ENCODE results near the gene CTNNA2.

CTNNA2 gene

DNA sequence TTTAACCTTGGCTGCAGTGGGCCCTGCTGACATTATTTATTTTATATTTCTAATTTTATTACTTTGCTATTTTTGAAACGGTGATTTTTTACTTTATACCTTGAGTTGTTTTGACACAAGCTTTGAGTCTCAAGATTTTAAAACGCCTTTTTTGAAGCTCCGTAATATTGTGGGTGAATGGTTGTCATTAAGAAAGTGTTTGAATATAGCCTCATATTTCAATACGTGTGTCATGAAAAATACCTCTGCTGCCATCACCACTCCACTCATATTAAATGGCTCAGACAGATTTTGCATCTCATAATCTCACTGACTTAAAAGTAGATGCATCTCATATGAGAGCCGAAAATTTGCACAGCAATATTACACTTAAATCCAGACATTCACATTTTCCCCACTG is 106.6 kb downstream of the CTNNA2 start:
- no peak for DNase-seq

DNA sequence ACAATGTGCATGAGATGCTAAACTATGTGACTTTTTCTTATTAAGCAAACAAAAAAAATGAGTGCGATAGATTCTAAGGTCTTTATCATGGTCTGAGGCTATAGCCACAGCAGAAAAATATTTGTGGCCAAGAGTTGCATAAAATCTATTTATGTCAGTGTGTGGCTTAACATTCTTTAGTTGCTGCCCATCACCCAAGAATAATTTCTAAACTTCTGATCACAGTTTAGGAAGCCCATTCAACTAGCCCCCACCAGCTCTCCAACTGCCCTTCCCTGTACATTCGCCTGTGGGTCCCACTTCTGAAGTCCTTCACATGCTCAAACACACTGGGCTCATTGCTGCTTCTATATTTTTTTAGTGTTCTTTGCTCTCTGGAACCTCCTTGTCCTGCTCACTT is 107.1 kb downstream of the CTNNA2 start:
- DNase-seq, result no peak

DNA sequence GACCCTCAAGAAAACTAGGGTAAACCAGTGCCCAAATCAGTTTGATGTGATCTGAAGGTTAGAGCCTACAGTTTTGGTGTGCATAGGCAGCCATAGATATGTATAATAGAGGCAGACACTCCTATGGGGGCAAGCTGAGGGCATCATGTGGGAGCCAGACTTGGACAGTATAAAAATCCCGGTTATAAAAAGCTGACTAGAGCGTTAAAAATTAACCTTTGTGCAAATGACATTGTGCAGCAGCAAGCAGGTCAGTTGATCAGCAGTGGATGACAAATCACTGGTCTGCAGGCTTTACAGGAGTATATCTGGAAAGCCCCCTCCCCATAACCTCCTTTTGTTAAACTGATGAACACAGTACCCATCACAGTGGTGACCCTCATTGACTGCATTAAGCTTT is 107.8 kb downstream of the CTNNA2 start:
- no peak for DNase-seq

DNA sequence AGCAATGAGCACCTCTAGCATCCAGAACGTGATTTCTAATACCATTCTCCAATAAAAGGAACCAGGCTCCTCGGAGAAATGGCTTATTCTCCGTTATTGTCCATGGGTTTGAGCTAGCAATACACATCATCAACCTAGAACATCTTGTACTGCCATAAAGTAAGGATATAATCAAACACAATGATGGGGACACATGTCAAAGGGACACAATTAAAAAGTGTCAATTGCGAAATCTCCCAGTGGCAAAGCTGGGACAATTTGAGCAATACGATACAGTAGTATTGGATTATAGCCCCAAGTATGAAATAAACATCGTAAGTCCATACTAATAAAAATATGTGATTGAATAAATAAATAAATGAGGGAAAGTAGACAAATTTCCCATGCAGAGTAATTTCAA is 108.4 kb downstream of the CTNNA2 start:
- no peak for DNase-seq

DNA sequence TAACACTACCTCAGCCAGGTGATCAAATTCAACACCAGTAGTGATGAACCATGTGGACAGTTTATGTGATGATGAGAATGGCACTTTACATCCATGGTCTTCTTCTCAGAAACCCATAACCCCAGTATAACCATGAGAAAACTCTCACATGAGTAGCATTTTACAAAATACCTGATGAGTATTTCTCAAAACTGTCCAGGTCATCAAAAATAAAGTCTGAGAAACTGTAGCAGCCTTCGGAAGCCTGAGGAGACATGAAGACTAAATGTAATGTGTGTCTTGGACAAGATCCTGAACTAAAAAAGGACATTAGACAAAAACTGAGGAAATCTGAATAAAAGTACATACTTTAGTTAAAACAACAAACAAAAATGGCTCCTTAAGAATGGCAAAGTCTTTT is 108.9 kb downstream of the CTNNA2 start:
- DNase-seq, result no peak

DNA sequence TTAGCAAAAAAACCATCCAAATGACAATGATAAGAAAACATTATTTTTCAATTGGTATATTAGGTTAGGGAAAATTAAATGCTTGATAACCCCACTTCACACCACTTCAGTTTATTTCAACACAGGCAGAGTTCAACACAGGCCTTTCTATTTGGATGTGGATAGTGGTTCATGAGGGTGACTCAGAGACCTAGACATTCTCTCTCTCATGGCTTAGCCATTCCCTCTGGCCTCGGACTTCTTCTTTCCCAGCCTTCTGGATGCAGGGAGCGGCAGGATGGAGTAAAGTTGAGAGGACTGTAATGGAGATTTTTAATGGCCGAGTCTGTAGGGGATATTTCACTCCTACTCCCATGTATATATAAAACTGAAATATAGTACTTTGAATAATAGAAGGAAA is 109.7 kb downstream of the CTNNA2 start:
- no peak for DNase-seq

DNA sequence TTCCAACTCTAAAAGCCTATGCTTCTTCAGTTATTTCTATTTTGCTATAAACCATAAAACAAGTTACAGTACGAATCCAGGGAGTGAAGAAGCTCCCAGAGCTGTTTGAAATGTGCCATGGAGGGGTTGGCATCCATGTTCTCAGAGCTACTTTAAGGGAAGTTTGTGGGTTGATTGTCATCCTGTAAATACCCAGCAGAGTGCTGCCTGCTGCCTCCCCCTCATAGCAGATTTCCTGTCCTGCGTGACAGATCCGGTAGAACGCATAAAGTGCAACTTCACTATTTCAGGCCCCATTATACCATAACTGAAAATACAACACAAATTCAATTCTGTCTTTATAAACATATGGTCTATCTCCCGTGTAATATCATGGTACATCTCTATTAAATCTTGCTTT is 114.4 kb downstream of the CTNNA2 start:
- DNase-seq, result no peak

DNA sequence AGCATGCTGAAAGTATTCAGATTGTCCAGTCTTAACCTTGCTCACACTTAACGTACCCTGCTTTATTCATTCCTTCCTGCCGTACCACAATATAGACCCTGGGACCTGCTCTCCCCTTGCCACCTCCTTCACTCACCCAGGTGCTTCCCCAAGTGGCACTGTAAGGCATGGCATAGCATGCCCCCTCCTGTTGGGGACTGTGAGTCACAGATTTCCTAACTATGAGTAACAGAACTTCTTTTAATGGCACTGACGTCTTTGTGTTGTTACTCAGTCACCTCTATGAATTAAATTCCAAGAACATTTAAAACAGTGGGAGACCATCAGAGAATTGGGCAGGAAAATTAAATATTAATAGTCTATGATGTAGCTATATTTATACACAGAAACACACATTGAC is 117.2 kb downstream of the CTNNA2 start:
- no peak for DNase-seq

DNA sequence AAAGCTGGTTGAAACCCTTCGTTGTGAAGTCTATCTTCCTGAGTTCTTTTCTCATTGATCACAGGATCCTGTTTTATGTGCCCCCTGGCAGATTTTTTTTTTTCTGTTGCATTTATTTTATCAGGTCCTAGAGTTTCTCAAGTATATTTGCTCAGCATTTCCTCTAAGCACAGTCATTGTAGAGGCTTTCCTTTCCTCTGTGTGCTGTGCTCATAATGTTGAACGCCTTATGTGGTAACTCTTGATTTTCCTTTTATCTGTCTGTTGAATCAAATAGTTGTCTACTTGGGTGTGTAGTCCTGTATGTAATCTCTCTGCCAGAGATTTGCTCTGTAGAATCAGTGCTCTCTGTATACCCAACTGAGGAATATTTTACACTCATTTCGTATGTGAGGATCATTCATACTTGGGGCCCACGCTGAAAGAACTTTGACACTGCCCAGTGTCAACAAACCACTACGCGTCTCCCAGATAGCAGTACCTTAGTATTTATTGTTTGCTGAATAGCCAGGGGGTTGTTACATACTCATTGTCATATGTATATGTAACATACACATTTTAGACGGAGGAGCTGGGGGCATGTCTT is 118.2 kb downstream of the CTNNA2 start:
- no peak for DNase-seq

DNA sequence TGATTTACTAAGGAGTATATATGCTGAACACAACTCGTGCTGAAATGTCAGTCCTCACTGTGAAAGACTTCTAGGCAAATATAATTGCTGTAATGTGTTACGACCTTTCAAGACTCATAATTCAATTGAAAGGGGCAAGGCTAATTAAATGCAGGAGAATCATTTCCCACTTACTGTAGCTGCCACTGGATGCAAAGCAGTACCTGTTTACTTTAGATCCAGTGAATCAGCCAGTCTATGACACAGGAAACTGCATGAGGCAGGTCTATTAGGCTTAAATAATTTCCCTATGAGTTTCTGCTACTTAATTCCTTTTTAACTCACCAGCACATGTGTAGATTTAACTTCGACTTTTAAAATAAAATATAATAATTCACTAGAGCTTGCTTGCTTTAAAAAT is 125.6 kb downstream of the CTNNA2 start:
- no peak for DNase-seq

DNA sequence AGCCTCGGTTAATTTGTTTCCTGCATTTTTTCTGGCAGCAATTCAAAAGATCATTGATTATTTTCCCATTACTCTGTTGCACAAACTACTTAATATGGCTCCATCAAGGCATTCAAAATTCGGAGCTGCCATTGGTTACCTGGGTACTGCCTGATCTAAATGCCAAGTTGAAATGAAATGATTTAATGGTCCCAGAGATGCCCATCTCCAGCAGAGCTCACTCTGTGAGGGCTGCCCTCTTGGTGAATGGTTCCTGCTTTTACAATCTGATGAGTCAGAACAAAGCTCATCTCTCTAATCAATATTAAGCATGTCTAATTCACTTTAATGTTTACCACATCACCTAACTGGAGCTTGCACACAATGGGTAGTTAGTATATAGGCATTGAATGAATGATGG is 126.1 kb downstream of the CTNNA2 start:
- DNase-seq, result no peak

DNA sequence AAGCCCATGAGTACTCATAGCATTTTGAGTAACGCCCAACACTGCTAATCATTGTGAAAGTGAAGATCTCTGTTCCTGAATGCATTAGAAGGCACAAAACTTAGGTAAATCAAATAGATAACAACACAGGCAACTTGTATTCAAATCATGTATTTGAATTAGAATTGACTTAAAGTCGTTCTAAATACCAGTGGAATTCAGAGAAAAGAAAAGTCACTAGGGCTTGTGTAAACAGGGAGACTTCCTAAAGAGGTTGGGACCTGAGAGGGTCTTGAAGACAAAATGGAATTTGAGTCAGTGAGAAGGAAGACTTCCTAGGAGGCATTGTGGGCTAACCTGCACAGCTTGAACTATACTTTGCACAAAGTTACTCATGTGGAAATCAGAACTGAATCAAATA is 127.2 kb downstream of the CTNNA2 start:
- DNase-seq, result no peak

DNA sequence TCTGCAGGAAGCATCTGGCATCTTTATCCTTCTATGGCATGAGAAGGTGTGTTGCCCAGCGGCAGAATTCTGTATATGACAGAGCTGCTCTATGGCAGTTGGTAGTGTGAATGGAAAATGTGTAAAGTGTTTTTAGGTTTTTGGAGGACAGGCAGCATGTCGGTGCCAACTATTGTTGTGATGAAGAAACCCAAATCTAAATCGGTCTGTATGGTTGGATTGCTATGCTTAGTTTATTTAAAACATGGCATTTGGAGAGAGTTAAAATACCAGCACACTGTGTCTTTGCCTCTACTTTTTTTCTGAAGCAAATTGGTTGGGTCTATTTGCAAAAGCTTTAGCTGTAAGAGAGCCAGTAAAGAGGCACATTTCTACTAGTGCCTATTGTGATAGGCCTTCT is 136.7 kb downstream of the CTNNA2 start:
- no peak for DNase-seq

DNA sequence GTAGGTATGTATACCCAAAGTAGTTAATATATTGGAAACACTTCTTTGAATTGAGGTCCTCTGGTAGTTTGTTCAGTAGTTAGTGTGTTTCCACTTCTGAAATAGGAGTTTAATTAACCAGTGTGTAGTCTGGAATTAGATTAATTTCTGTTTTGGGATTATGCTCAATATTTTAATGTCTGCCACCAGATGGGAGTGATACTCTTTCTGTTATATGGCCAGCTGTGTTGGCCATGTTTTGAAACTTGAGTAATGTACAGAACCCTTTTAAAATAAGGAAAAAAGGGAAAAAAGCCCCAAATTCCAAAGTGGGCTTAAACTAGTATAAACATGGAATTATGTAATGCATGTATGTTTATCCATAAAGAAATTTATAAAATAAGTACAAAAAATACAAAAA is 147.7 kb downstream of the CTNNA2 start:
- DNase-seq, result no peak

DNA sequence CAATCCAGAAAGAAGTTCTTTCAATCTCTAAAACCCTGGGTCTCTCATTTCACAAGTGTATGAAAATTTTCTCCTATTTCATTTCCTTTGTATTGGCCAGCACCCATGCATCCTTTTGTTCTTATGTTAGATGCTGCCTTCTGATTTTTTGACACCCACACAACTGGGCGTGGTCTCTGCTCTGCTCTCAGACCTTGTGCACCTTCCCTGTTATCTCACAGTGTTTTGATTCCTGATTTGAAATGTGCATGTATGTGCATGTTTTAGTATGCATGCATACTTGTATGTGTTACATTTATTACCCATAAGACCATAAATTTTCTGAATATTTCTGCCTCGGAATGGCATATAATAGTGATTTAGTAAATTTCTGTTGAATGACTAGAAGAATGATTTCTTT is 152.2 kb downstream of the CTNNA2 start:
- no peak for DNase-seq

DNA sequence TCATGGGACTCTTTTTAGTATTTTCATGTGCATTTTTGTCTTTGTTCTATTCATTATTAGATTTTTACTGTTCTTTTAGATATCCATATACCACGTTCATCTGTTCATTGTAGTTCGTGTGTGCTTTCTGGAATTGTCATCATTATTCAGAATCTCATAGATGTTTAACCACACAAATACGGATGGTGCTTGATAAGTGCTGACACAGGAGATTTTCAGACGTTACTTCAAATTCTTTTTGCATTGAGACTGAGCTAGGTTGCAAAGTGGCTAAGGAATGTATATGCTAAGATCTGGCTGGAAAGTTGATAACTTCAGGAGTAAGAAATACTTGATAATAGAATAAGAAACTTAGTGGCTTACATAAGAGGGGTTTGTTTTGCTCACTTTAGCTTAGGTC is 153.6 kb downstream of the CTNNA2 start:
- no peak for DNase-seq

DNA sequence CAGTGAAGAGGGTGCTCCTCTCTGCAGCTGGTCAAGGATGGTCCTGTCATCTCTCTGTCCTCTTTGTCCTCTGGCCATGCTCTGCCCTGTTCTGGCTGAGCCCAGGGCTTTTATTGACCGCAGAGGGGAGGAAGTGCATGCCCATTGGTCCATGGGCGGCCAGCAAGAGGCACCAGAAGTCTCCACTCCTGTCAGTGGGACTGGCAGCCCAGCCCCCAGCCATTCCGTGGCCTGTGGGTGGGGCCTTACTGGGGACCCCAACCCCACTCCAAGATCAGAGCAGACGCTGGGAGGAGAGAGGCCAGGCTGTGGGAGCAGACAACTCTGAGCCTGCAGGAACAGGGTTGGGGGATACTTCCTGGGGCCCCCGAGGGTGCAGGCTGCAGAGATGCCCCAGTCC is 156.9 kb downstream of the CTNNA2 start:
- no peak for DNase-seq

DNA sequence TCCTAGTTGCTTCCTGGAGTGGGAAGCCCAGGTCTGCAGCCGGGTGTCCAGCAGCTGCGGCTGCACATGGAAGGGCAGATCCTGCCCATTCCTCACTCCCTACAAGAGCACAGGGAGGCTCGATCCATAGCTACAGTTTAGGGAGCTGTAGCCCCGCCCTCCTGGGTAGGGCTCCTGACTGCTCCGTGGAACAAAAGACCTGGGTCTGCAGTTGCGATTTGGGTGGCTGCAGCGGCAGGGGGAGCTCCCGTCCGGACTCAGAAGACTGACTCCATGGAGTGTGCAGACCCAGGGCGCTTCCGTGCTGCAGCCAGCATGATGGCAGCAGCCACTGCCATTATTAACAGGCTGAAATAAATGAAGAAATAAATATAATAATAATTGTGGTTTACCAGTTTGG is 157.3 kb downstream of the CTNNA2 start:
- DNase-seq, result no peak

DNA sequence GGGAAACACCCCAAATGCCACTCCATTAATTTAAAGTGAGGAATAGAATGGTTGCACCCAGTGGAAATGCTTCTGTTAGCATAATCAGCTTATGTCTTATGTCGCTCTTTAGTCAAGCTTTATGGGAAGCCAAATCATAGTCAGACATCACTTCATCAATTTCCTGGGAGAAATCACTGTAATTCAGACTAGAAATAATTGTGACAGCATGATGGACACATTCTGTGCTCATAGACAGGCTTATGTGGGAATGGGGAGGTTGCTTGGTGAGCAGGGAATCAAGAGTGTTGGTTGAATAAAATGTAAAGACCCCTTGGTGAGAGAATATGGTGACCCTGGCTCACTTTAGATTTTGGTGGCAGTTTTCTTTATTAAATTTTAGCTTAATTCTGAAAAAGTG is 174.0 kb downstream of the CTNNA2 start:
- no peak for DNase-seq

DNA sequence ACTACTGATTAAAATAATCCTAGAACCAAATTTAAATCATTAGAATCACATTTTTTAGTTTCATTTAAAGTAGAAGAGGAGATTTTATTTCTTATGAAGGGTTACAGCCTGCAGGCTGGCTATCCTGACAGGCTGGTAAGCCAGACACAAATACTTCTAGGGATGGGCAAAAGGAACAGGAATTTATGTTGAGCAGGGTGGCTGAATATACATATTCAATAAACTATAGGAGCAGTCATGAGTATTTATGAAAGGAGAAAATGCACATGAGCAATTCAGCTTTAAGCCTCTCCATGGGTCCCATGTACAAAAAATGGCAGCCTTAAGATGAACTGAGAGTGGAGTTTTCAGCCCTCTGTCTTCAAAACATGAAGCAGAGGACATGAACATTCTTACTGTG is 182.4 kb downstream of the CTNNA2 start:
- DNase-seq, result no peak

DNA sequence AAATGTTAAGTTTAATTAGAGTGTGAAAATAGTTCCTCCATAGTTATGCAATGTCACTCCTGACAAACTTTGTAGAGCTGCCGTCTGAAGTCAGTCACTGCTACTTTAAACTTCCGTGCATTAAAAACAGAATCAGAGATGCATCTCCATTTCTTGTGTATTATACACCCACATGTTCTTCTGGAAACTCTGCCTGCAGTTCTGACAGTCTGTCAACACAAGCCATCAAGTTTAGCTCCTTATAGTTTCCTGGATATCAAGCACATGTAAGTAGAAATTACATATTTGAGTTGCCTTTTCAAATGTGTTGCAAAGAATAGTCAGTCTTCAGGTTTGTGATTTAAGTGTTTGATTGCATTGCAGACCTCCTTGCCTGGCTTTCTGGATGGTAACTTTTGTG is 184.3 kb downstream of the CTNNA2 start:
- no peak for DNase-seq

DNA sequence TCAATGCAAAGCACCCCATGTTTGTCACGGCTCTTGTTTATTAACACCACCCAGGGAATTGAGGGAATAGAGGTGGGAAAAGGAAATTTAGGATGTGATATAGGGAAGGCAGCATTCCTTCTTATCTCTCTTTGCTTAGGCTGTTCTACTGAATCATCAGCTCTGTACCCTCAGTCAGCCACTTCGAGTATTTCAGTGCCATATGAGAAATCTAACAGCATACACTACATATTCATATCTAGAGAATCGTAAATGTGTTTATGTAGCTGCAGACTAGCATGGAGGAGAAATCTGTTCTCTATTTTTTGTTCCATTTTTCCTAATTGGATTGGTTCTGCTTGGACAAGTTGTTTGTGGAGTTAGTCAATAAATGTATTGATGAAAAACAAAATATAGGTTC is 187.8 kb downstream of the CTNNA2 start:
- DNase-seq, result no peak

DNA sequence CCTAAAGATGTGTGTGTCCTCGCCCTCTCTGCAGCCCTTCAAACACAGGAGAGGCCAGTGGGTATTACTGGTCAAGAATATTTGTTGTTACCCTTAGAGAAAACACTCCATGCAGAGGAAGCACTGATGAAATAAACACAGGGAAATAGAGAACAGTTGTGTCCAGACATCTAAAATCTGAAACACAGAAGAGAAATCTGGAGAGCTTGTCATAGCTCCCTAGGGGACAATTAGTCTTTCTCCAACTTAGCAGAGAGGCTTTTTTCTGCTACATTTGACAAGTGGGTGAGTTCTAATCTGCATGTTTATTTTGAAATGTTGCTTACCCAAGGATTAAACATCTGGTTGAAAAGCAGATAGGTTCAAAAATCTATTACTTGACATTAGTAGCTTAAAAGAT is 190.1 kb downstream of the CTNNA2 start:
- no peak for DNase-seq

DNA sequence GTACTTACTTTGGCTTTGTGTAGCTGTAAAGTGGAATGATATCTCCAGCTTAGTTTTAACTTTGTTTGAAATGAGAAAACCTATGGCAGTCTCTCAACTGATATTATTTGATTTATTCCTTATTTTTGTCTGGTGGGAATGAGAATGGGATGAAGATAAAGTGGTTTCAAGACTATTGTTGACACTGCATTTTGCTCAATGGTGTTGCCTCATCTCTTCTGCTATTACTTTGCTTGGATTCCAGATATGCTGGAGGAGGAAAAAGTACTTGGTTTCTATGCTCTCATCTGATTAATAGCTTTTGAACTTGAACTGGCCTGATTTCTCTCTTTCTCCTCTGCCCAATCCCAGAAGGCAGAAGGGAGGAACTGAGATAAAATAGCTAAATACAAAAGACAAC is 198.2 kb downstream of the CTNNA2 start:
- DNase-seq, result no peak

DNA sequence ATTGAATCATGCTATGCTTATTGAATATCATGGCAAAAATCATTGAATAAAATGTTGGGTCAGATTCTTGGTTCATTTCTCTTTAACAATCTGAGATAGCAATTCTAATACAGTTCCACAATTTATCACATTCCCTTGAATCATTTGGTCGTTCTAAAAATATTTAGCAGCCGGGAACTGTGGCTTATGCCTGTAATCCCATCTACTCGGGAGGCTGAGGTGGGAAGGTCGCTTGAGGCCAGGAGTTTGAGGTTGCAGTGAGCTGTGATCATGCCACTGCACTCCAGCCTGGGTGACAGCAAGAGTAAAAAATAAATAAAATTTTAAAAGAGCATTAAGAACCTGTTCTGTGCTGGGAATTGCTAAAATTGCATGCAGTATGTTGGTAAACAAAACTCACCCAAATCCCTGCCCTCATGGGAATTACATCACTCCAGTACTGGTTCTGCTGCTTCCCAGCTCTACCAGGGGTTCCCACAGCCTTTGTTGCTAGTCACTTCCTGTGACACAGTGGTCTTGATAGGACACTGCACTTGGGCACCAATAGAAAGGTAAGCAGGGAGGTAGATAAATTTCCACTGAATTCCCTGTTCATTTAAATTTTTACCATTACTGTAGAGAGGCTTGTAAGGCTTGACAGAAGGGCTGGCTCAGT is 200.4 kb downstream of the CTNNA2 start:
- no peak for DNase-seq

DNA sequence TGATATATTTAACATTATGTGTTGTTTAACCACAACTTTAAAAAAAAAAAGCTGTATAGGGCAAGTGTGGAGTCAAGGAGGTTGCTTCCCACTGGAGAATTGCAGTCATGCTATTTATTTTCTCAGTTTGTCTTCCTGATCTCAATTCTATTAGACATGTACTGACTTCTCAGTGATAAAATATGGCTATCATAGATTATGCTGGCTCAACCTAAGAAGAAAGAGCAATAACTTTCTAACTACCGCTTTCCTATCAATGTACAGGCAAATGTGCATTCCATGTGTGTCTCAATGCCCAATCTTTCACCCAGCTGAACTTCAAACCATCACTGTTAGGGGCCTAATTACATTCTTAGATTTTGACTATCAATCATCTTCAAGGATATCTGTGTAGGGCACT is 201.4 kb downstream of the CTNNA2 start:
- DNase-seq, result no peak
